Measurements from ENCODE around the gene AKAP9.
"Not testable (repeated sequence)": the region's sequence is repeated elsewhere in the genome, so short reads cannot be mapped to it uniquely, and the experiment has no call there.

AKAP9 gene

GRCh38 chr7:92072121-92072520 lies 131.5 kb downstream of the AKAP9 start:
- no peak for DNase-seq

- DNase-seq: no peak
These were observed 132.0 kb downstream of the AKAP9 start for GRCh38 chr7:92072708-92073107.

DNA sequence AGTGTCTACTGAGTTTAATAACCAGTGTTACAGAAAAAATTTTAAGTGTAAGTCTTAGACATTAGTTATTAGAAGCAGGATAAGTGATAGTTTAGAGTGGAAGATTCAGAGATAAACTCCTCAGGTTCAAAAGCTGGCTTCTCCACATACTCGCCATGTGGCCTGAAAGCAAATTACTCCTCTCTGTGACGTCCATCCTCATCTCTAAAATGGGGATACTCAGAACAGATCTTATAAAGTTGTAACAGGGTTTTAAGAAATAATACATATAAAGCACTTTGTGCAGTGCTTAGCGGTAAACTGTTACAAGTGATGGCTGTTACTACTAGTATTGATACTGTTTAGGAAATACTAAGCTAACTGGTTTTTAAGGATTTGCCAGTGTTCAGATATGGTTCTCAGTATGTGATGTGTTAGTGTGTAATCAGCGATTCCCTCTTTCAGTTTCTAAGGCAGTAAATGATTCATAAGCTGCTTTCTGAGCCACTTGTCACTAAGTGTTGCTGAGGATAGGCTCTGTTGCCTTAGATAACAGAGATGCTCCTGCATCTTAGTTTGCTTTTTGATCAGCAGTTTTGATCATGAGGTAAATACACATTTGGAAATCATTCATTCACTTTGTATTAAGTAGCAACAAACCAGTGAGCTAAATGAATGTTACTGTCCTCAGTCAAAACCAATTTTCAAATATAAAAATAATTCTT lies 134.9 kb downstream of the AKAP9 start:
- DNase-seq: no peak

DNA sequence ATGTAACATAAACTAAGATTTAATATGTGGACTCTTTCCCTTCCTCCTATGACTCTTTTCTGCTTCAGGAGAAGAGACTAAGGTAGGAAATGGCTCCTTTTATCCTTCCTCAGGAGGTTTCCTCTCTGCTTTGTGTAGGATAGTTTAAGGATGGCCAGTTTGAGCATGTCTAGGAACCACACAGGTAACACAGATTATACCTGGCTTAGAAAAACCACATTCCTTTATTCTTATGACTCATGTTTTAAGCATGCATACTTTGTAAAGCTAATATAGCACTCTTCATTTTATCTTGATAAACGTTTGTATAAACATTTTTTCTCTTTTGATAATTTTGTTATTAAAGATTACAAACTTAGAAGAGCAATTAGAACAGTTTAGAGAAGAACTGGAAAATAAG lies 135.8 kb downstream of the AKAP9 start:
- no peak for DNase-seq

DNA sequence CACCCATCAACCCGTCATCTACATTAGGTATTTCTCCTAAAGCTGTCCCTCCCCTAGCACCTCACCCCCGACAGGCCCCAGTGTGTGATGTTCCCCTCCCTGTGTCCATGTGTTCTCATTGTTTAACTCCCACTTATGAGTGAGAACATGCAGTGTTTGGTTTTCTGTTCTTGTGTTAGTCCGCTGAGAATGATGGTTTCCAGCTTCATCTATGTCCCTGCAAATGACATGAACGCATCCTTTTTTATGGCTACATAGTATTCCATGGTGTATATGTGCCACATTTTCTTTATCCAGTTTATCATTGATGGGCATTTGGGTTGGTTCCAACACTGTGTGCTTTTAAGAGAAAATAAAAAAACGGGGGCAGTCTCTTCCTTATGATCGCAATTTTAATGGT lies 143.3 kb downstream of the AKAP9 start:
- DNase-seq: not testable (repeated sequence)

- no peak for DNase-seq
These were observed 147.6 kb downstream of the AKAP9 start for GRCh38 chr7:92088266-92088665.

DNA sequence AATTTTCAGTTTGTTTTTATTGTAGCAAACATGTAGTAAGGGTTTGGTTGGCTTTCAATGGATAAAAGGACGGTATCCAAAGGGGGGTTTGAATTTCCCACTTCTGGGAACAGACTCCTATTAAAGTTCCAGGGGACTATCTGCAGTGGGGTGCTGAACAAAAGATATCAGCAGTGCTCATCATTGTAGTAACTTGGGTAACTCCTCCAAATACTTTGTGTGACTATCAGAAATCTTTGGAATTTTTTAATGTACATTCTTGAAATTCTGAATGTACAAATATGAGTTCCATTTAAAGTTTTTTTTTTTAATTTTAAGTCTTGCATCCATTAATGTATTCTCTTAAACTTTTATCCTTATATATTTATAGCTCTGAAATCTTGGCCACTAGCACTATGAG lies 151.5 kb downstream of the AKAP9 start:
- DNase-seq: no peak

GRCh38 chr7:92095380-92095779 lies 154.7 kb downstream of the AKAP9 start:
- no peak for DNase-seq

DNA sequence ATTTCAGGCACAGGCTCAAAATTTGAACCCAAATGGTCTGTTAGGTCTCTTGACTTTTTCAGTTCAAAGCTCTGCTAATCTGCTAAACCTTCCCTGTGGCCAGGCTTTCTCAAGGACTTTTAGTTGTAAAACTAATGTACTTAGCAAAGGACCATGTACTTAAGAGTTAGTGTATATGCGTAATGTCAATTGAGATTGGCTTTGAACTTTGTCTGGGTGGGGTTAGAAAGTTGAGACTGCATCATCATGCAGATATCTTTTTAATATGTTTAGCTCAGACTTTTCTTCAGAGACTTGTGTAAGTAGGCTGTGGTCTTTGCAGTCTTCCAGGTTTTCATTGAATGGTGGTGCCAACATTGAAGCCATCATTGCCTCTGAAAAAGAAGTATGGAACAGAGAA lies 159.9 kb downstream of the AKAP9 start:
- no peak for DNase-seq

- not testable (repeated sequence) for DNase-seq
These were observed 162.2 kb downstream of the AKAP9 start for GRCh38 chr7:92102862-92103261.

- DNase-seq: no peak
These were observed 168.2 kb downstream of the AKAP9 start for GRCh38 chr7:92108821-92109220.

DNA sequence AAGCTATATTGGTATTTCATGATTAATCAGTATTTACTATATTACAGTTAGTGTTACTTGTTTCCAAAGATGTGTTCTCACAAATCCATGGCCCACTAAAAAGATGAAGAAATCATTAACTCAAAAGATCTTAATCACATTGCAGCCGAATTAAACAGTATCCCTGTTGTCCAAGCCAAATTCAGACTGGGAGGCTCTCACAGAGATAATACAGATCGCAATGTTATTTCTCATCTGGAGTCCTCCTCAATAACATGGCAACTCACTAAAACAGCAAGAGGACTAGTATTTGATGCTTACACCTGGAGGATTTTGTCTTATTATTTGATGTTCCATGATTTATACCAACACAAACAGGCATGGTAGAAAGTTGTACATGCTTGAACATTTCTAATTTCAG lies 170.2 kb downstream of the AKAP9 start:
- DNase-seq: no peak

GRCh38 chr7:92115821-92116220 lies 175.2 kb downstream of the AKAP9 start:
- DNase-seq: no peak

GRCh38 chr7:92116949-92117348 lies 176.3 kb downstream of the AKAP9 start:
- no peak for DNase-seq

DNA sequence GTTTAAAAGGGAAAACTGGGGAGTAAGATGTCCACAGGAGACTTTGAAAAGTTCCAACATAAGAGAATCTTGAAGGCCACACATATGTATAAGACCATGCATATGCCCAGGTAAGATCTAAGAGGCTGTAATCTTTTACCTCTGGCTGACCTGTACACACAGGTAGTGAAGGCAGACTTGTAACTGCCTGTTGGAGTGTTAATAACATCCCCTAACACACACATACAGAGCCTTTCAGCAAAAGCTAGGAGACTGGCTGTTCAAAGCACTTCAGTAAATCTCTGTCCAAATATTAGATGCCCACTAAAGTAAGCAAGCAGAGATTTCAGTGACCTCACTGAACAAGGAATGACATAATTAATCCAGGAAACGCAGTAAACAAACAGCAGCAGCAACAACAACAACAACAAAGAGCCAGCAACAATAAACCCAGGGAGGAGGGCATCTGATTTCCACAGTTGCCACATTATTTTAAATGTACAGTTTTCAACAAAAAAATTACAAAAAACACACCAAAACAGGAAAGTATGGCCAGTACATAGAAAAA lies 178.6 kb downstream of the AKAP9 start:
- no peak for DNase-seq

GRCh38 chr7:92121681-92122080 lies 181.0 kb downstream of the AKAP9 start:
- DNase-seq: no peak

- DNase-seq: no peak
These were observed 190.4 kb downstream of the AKAP9 start for GRCh38 chr7:92131093-92131492.

DNA sequence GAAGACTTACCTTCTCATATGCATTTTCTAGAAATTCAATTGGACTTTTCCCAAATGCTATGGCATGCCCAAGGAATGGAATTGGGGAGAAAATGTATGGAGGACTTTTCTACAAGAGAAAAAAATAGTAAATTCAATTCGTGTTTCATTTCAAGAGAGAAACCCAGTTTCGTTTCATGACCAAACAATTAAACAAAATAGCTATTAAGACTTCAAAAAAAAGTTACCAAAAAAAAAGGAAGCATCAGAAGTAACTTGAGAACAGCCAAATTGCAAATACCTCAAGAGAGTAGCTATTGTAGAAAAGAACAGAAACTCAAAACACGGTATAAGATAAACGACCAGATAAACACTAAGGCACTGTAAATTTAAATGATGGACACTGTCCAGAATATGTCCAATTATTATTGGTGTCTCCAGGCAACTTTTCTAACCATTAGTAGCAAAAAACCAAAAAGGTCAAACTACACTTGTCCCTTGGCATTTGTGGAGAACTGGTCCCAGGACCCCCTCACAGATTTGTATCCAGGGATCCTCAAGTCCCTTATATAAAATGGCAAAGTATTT lies 191.2 kb downstream of the AKAP9 start:
- DNase-seq: no peak

DNA sequence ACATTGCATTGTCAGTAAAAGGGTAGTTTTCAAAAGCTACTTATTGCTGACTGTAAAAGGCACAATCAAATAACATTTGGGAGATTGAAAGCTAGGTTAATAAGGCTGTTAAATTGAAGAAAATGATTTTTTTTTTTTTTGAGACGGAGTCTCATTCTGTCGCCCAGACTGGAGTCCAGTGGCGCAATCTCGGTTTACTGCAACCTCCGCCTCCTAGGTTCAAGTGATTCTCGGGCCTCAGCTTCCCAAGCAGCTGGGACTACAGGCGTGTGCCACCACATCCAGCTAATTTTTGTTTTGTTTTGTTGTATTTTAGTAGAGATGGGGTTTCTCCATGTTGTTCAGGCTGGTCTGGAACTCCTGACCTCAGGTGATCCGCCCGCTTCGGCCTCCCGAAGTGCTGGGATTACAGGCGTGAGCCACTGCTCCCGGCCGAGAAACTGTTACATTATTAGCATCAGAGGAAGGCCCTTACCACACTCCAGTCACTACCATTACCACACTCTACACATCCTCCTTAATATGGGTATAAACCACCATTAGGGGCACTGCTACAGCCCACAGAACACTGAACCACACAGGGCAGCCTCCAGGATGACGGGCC lies 192.6 kb downstream of the AKAP9 start:
- no peak for DNase-seq

DNA sequence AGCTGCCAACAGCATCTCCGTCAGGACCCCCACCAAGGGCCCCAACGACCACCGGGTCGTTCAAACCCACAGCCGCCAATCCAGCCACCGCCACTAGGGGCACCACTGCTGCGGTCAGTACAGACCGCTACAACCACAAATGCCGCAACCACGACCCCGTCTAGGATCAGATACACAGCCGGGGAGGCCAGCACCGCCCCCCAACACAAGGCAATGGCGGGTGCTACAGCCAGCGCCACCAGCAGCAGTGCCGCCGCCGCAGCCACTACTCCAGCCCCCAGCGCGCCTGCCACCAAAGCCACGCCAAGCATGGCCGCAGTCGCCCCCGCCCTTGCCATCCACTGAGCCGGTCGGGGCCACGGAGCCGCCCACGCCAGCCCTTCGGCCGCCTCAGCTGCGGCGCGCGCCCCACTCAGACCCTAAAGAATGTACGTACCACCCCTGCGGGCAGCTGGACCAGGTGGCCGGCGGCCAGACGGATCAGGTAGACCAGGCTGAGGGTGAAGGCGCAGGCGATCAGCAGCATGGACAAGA lies 193.1 kb downstream of the AKAP9 start:
- peak; percentile 57 for DNase-seq

DNA sequence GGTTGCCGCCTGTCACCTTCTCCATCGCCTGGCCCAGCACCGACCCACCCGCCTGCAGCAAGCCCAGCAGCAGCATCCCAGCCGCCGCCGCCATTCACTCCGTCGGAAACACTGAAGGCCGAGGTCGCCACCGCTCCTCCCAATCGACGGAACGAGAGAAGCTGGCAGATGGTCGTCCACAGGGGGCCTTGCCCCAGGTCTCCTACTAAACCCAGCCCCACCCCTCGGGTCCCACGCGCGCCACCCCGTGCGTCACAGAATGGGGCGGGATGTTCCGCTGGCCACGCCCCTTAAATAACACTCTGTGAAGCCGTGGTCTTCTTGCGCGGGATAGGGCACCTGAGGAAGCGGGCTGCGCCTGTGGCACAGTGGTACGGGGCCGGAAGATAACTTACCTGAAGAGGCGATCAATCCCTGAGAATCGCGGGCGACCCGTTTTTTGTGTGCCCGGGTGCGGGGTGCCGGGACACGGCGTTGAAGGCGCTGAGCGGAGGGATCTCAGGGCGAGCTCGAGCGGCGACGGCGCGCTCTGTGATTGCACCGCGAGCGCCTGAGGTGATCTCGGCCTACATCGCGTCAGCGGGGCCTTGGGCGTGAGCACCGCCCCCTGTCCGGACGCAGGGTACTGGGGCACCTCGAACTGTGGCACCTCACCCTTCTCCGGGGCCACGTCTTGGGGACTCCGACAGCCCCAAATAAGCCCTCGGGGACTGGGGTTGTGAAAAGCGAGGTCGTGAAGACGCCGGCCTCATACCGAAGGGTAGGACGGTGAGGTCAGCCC lies 193.8 kb downstream of the AKAP9 start, which contains the start of gene CYP51A1:
CYP51A1 (minus strand) TSS at position 207 of the 781 bp plus-strand sequence; CDS start at position 94, 113 bp downstream.
- peak; percentile 84 for DNase-seq

DNA sequence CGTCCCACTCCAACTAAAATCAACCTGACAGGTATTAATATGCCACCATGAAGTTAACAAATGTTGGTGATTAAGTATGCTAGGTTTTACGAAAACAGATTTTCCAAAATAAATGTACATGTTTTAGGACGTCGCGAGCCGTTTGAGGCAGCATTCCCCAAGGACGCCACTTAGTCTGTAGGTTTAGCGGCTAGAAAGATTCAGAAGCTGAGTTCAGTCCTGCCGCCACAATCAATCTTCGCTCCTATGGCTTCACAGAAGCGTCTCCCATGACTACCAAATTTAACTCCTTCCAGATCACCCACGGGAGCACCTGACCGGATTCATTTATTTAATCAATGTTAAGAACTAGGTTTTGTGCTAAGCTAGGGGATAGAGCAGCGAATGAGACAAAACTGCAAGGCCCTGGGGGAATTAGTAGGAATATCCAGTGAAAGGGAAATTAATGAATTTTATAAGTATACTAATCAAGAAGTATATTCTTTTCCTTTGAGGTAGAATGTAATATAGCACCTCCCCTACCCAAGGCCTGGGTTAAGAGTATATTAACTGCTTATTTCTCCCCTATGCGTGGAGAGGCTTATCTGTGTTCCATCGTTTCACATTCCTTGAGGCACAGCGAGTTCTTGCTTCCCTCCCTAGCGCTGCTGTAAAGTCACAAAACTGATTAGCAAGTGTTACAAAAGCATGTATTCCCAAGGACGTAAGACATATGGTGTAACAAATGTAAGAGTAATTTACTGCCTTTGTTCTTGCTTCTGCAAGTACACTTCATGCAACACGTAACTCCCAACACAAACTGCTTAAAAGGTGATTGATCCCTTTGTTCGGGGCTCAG lies 194.6 kb downstream of the AKAP9 start:
- no peak for DNase-seq

All from activated gamma-delta T cell (primary cell).